Type B pancreatic cell (in vitro differentiated cells): ENCODE data around the gene TRAF6. TPM values are rescaled to one million over a fixed set of nuclear protein-coding genes. Genes with fewer than 3 reads are reported as not detected.

Experiments used
- DNase-seq: peaks from one replicate; pipeline ENCODE4 v3.0.0; 2021; ENCODE audit warnings: mixed read lengths; ENCODE audit not compliant: unreplicated experiment; ENCODE audit errors: extremely low spot score
- H3K27ac Mint-ChIP-seq: 2 replicates; pipeline ENCODE4 v1.8.0; 2021; ENCODE audit warnings: mild to moderate bottlenecking, mixed read lengths
- H3K27me3 Mint-ChIP-seq: 2 replicates; pipeline ENCODE4 v1.8.0; 2021; ENCODE audit warnings: mixed read lengths
- H3K36me3 Mint-ChIP-seq: 2 replicates; pipeline ENCODE4 v1.8.0; 2021; ENCODE audit warnings: mixed read lengths
- H3K4me1 Mint-ChIP-seq: one replicate; pipeline ENCODE4 v1.8.0; 2021; ENCODE audit warnings: mixed read lengths; ENCODE audit not compliant: unreplicated experiment
- H3K4me3 Mint-ChIP-seq: 2 replicates; pipeline ENCODE4 v1.8.0; 2021; ENCODE audit warnings: mild to moderate bottlenecking, mixed read lengths
- H3K9me3 Mint-ChIP-seq: 2 replicates; pipeline ENCODE4 v1.8.0; 2021; ENCODE audit warnings: mixed read lengths
- total RNA-seq: library from RNA; stranded (reverse); gene quantifications from 2 replicates; pipeline ENCODE4 v1.2.1, GENCODE V29; 2021; ENCODE audit warnings: low replicate concordance
- TF ChIP-seq, protein P1 (sequence below): fragments of 200-600 bp; sonication (generic); conservative IDR thresholded peaks from 2 replicates; pipeline ENCODE4 v1.5.0; 2021; ENCODE audit warnings: antibody characterized with exemption, mild to moderate bottlenecking

The TRAF6 gene
- total RNA-seq, 1 donor from 2014 or later = 15.0 TPM

DNA sequence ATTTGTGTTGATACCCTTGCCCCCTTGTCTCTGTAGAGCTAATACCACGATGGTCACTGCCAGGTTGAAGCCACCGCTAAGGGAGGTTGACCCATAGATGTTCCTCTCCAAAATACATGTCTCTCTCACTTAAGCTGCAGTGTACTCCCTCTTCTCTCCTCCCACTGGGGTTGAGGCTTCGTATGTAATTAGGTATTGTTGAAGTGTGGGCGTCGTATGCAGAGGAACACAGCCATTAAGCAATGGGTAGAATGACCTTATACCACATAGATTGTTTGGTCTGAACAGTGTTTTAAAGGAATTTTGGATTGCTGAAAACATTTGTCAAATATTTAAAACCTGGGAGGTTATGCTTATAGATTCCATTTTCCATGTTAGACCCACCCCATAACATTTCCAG, 71.9 kb downstream of the TRAF6 start:
- H3K4me1 Mint-ChIP-seq = no peaks in the 10 kb centered on the region
- DNase-seq = no peak
- H3K4me3 Mint-ChIP-seq = no peak overlapping the region
- peaks cover 13% of the 10 kb centered on the region for H3K27me3 Mint-ChIP-seq
- TF ChIP-seq, protein P1, sequence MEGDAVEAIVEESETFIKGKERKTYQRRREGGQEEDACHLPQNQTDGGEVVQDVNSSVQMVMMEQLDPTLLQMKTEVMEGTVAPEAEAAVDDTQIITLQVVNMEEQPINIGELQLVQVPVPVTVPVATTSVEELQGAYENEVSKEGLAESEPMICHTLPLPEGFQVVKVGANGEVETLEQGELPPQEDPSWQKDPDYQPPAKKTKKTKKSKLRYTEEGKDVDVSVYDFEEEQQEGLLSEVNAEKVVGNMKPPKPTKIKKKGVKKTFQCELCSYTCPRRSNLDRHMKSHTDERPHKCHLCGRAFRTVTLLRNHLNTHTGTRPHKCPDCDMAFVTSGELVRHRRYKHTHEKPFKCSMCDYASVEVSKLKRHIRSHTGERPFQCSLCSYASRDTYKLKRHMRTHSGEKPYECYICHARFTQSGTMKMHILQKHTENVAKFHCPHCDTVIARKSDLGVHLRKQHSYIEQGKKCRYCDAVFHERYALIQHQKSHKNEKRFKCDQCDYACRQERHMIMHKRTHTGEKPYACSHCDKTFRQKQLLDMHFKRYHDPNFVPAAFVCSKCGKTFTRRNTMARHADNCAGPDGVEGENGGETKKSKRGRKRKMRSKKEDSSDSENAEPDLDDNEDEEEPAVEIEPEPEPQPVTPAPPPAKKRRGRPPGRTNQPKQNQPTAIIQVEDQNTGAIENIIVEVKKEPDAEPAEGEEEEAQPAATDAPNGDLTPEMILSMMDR = no peak
- H3K27ac Mint-ChIP-seq = no peak overlapping the region
- H3K9me3 Mint-ChIP-seq = peaks cover 4% of the 10 kb centered on the region
- peaks cover 23% of the 10 kb centered on the region for H3K36me3 Mint-ChIP-seq

DNA sequence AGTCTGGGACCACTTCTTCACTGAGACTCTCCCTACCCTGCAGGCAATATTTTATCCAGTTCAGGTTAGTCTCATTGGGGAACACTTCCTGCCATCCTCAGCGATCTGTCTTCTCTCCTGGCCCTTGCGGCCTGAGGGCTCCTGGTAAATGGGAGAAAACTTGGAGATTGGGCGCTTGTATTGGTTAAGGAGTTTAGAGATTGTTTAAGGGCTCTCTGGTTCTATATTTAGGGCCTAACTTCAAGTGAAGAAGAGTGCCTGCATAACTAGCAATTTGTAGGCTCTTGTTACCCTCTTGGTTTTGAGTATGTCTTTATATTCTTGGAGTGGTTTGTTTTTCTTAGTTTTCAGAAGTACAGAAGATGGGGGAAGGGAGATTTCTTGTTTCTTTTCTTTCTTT, 72.7 kb downstream of the TRAF6 start:
- peaks cover 4% of the 10 kb centered on the region for H3K9me3 Mint-ChIP-seq
- peaks cover 25% of the 10 kb centered on the region for H3K36me3 Mint-ChIP-seq
- no peak overlapping the region for H3K4me3 Mint-ChIP-seq
- no peak for DNase-seq
- H3K27me3 Mint-ChIP-seq = peaks cover 16% of the 10 kb centered on the region
- no peaks in the 10 kb centered on the region for H3K4me1 Mint-ChIP-seq
- no peak overlapping the region for H3K27ac Mint-ChIP-seq
- TF ChIP-seq, protein P1 = no peak

Other genes with a start within 250 kb of the TRAF6 start
- 69.0 and 73.9 TPM in 2 replicates for gene COMMD9, start 220.8 kb downstream of the TRAF6 start, total RNA-seq
- 10.7 and 11.0 TPM in 2 replicates for gene PRR5L, start 214.0 kb downstream of the TRAF6 start, total RNA-seq
- gene RAG1, start 57.7 kb upstream of the TRAF6 start, total RNA-seq = 0.99 and 1.4 TPM in 2 replicates
- gene IFTAP, start 84.2 kb upstream of the TRAF6 start, total RNA-seq = 12.2 and 33.1 TPM in 2 replicates
- 0.14 TPM in 1 of 2 replicates, not detected in the other for gene RAG2, start 88.0 kb upstream of the TRAF6 start, total RNA-seq